OCI-LY3 (cell line): ENCODE measurements around the gene CHPT1.

Source experiments
- H2AFZ ChIP-seq: fragments of 200-600, 300-600 bp; shearing (Covaris generic); 2 replicates; pipeline ENCODE4 v1.6.0; 2014; ENCODE audit warnings: antibody characterized with exemption, low read depth, low read length
- H3K27ac ChIP-seq: fragments of 200-600, 300-600 bp; sonication (generic); 2 replicates; pipeline ENCODE4 v1.5.1; 2014; ENCODE audit warnings: mild to moderate bottlenecking, low read length, moderate library complexity, mixed read lengths
- H3K27me3 ChIP-seq: fragments of 200-600, 300-600 bp; sonication (generic); 2 replicates; pipeline ENCODE4 v1.6.1; 2014; ENCODE audit warnings: low read depth, low read length, mixed read lengths
- H3K36me3 ChIP-seq: fragments of 200-600, 300-600 bp; sonication (generic); replicated peaks from 2 replicates; pipeline ENCODE3; 2014; ENCODE audit warnings: low read depth, low read length, mixed read lengths
- H3K4me1 ChIP-seq: fragments of 300-600, 200-600 bp; sonication (generic); 2 replicates; pipeline ENCODE4 v1.6.1; 2014; ENCODE audit warnings: low read length, mixed read lengths
- H3K4me2 ChIP-seq: fragments of 200-600, 300-600 bp; sonication (generic); 2 replicates; pipeline ENCODE4 v1.6.1; 2014; ENCODE audit warnings: low read length, mixed read lengths
- H3K4me3 ChIP-seq: fragments of 300-600, 200-600 bp; sonication (generic); 2 replicates; pipeline ENCODE4 v1.5.1; 2014; ENCODE audit warnings: antibody characterized with exemption, mild to moderate bottlenecking, low read length, moderate library complexity
- H3K79me2 ChIP-seq: fragments of 300-600, 200-600 bp; shearing (Covaris generic); 2 replicates; pipeline ENCODE4 v1.6.1; 2014; ENCODE audit warnings: mild to moderate bottlenecking, low read length, mixed read lengths
- H3K9ac ChIP-seq: fragments of 300-600, 200-600 bp; shearing (Covaris generic); 2 replicates; pipeline ENCODE4 v1.6.0; 2014; ENCODE audit warnings: mild to moderate bottlenecking, low read length, moderate library complexity
- H3K9me3 ChIP-seq: fragments of 200-600, 300-600 bp; shearing (Covaris generic); 2 replicates; pipeline ENCODE4 v1.6.1; 2014; ENCODE audit warnings: low read length, mixed read lengths; ENCODE audit not compliant: insufficient read depth
- H4K20me1 ChIP-seq: fragments of 200-600, 300-600 bp; sonication (generic); 2 replicates; pipeline ENCODE4 v1.6.1; 2016; ENCODE audit warnings: low read length, mixed read lengths; ENCODE audit not compliant: insufficient read depth
- EZH2phosphoT487 ChIP-seq: fragments of 200-600 bp; shearing (Covaris generic); IDR thresholded peaks from 2 replicates; pipeline ENCODE4 v1.6.1; 2018; ENCODE audit warnings: antibody characterized with exemption, mixed run types, low read depth
- TF ChIP-seq, protein P1 (sequence below): fragments of 200-600, 300-600 bp; sonication (generic); IDR thresholded peaks from 2 replicates; pipeline ENCODE4 v1.5.1; 2014; ENCODE audit warnings: antibody characterized with exemption, low read length, low read depth

The CHPT1 gene

DNA sequence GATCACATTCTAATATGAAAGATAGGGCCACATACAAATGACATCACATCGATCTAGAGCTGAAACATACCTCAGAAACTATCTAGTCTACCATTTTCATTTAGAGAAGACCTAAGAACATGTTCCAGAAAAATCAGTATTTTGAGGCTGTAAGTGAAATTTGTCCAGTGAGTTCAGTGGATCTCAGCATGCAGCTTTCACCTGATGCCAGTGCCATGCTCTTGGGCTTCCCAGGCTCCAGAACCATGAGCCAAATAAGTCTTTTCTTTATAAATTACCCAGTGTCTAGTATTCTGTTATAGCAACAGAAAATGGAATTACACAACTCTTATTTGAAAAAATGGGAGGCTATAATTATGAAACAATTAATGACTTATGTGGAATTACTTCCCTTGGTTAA is 9.0 kb downstream of the CHPT1 start:
- Histone ChIP-seq H3K79me2 (peaks cover 3% of the 10 kb centered on the region; the same call in 1 of the 2 replicates), H3K27me3 (no peaks in the 10 kb centered on the region), H2AFZ (no peak overlapping the region), H3K4me2 (no peak overlapping the region), H3K9ac (no peak overlapping the region), H3K4me3 (no peak overlapping the region), H4K20me1 (no peaks in the 10 kb centered on the region), H3K27ac (no peak overlapping the region), H3K36me3 (no peaks in the 10 kb centered on the region), H3K4me1 (peaks cover 3% of the 10 kb centered on the region; the same call in 1 of the 2 replicates), H3K9me3 (no peaks in the 10 kb centered on the region)
- TF ChIP-seq, protein P1, sequence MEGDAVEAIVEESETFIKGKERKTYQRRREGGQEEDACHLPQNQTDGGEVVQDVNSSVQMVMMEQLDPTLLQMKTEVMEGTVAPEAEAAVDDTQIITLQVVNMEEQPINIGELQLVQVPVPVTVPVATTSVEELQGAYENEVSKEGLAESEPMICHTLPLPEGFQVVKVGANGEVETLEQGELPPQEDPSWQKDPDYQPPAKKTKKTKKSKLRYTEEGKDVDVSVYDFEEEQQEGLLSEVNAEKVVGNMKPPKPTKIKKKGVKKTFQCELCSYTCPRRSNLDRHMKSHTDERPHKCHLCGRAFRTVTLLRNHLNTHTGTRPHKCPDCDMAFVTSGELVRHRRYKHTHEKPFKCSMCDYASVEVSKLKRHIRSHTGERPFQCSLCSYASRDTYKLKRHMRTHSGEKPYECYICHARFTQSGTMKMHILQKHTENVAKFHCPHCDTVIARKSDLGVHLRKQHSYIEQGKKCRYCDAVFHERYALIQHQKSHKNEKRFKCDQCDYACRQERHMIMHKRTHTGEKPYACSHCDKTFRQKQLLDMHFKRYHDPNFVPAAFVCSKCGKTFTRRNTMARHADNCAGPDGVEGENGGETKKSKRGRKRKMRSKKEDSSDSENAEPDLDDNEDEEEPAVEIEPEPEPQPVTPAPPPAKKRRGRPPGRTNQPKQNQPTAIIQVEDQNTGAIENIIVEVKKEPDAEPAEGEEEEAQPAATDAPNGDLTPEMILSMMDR, result no peak

GRCh38 chr12:101707131-101707782 is 9.8 kb downstream of the CHPT1 start:
- no peak overlapping the region for H3K9ac ChIP-seq
- H3K79me2 ChIP-seq, result peaks cover 3% of the 10 kb centered on the region; the same call in 1 of the 2 replicates
- H3K27me3 ChIP-seq, result no peaks in the 10 kb centered on the region
- no peak overlapping the region for H3K27ac ChIP-seq
- H3K4me1 ChIP-seq, result peaks cover 3% of the 10 kb centered on the region; the same call in 1 of the 2 replicates
- H3K36me3 ChIP-seq, result no peaks in the 10 kb centered on the region
- TF ChIP-seq, protein P1, result no peak
- TF ChIP-seq EZH2phosphoT487, result no peak
- no peak overlapping the region for H2AFZ ChIP-seq
- no peaks in the 10 kb centered on the region for H4K20me1 ChIP-seq
- H3K9me3 ChIP-seq, result no peaks in the 10 kb centered on the region
- H3K4me2 ChIP-seq, result no peak overlapping the region
- H3K4me3 ChIP-seq, result no peak overlapping the region

GRCh38 chr12:101710288-101710687 is 12.8 kb downstream of the CHPT1 start:
- no peak overlapping the region for H3K9ac ChIP-seq
- peaks cover 3% of the 10 kb centered on the region; the same call in 1 of the 2 replicates for H3K4me1 ChIP-seq
- no peak overlapping the region for H3K4me2 ChIP-seq
- H3K79me2 ChIP-seq, result peaks cover 3% of the 10 kb centered on the region; the same call in 1 of the 2 replicates
- no peaks in the 10 kb centered on the region for H3K9me3 ChIP-seq
- H4K20me1 ChIP-seq, result 0 out of 2 replicates have a peak, but pooled peaks cover 4% of the 10 kb centered on the region
- H3K4me3 ChIP-seq, result no peak overlapping the region
- no peaks in the 10 kb centered on the region for H3K36me3 ChIP-seq
- no peaks in the 10 kb centered on the region for H3K27me3 ChIP-seq
- no peak overlapping the region for H2AFZ ChIP-seq
- no peak overlapping the region for H3K27ac ChIP-seq
- no peak for TF ChIP-seq EZH2phosphoT487
- TF ChIP-seq, protein P1, result no peak

DNA sequence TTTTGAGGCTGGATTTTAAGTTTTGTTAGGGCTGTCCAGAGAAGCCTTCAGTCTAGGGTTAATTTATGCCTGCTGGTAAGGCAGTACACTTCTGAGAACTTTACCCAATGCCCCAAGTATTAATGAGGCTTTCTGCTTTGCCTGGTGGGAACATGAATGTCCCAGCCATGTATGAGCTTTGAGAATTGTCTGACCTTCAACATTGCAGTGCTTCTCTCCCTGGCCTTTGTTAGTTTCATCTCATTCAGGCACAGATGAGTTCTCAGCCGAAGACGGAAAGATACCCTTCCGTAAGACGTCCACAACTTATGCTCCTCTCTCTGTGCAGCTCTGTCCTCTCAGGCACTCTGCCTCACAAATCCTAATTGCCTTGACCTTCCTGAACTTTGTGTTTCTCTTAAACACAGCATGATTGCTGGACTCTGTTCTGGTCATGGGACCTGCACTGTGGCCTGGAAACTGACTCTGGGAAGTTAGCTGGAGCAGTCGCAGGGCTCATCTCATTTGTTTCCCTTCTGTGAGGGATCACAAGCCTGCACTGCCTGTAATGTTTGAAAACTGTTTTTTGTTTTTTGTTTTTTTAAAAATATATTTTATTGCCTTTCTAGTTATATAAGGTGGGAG is 15.7 kb downstream of the CHPT1 start:
- no peak for TF ChIP-seq EZH2phosphoT487
- TF ChIP-seq, protein P1, result no peak
- H3K9me3 ChIP-seq, result no peaks in the 10 kb centered on the region
- H3K79me2 ChIP-seq, result peaks cover 3% of the 10 kb centered on the region; the same call in 1 of the 2 replicates
- no peak overlapping the region for H3K9ac ChIP-seq
- H3K36me3 ChIP-seq, result no peaks in the 10 kb centered on the region
- peaks cover 3% of the 10 kb centered on the region; the same call in 1 of the 2 replicates for H3K4me1 ChIP-seq
- no peaks in the 10 kb centered on the region for H3K27me3 ChIP-seq
- no peak overlapping the region for H2AFZ ChIP-seq
- H3K4me2 ChIP-seq, result no peak overlapping the region
- H4K20me1 ChIP-seq, result 0 out of 2 replicates have a peak, but pooled peaks cover 4% of the 10 kb centered on the region
- H3K27ac ChIP-seq, result no peak overlapping the region
- no peak overlapping the region for H3K4me3 ChIP-seq
